Measurements from ENCODE around the gene NOP14.

DNA sequence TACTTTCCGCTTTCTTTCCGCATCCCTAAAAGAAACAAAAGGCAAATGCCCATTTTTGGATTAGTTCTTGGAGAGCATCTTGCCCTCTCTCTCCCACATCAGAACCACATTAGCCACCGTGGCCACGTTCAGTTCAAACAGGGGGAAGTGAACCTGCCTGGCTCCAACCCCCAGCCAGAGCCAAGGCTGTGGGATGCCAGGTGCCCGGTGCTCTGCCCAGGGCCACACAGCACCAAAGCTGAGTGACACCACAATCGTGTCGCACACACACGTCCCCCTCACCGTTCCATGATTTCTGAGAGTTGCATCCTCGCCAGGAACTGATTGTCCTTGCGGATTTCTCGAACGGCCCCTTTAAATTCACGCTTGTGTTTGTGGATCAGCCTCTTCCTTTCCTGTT lies 24.3 kb downstream of the NOP14 start:
- TF ChIP-seq CTCF (IDR thresholded peaks at IDR 0.05) (no peak), ZFX (IDR thresholded peaks at IDR 0.05; ENCODE audit: borderline replicate concordance) (no peak)

Measured in 22Rv1 (cell line).